Peyer's patch (tissue), 4 donors: ENCODE measurements around the gene NEB. TPM values are rescaled to one million over a fixed set of nuclear protein-coding genes. Genes with fewer than 3 reads are reported as not detected.
"Not testable (repeated sequence)": the region's sequence is repeated elsewhere in the genome, so short reads cannot be mapped to it uniquely, and the experiment has no call there.

ENCODE experiments used
- DNase-seq, 3 donors: peaks; one replicate each; pipeline ENCODE4 v3.0.0-alpha.2; 2017 to 2019
- H3K27ac ChIP-seq, 4 donors: fragments of 200-600 bp; sonication (generic); one replicate each; pipeline ENCODE4 v1.5.1; 2016 to 2019
- H3K27me3 ChIP-seq, 2 donors: fragments of 200-600 bp; sonication (generic); one replicate each; pipeline ENCODE4 v1.5.1; 2019
- H3K36me3 ChIP-seq, 3 donors: fragments of 200-600 bp; sonication (generic); one replicate each; pipeline ENCODE4 v1.5.1; 2016 to 2019
- H3K4me1 ChIP-seq, 4 donors: fragments of 200-600 bp; sonication (generic); one replicate each; pipeline ENCODE4 v1.5.1; 2016 to 2019
- H3K4me3 ChIP-seq, 4 donors: fragments of 200-600 bp; sonication (generic); 1 replicate in 3 of 4; 2 replicates in 1 of 4; pipeline ENCODE4 v1.5.1; 2016 to 2019; ENCODE audit warnings: mild to moderate bottlenecking in 1 of 4
- H3K9me3 ChIP-seq, 4 donors: fragments of 200-600 bp; sonication (generic); one replicate each; pipeline ENCODE4 v1.5.1; 2016 to 2019; ENCODE audit warnings: mild to moderate bottlenecking in 1 of 4
- CTCF ChIP-seq, 6 experiments: fragments of 450-650 bp in 4 of 6; fragments of 200-600 bp in 2 of 6; sonication (generic) in 1 of 6; IDR thresholded peaks; one replicate each; pipeline ENCODE4 v1.5.1; 2017 to 2019; ENCODE audit warnings: antibody characterized with exemption in 6 of 6, mild to moderate bottlenecking in 3 of 6, moderate library complexity in 1 of 6
- POLR2A ChIP-seq, 2 donors: fragments of 450-650 bp; IDR thresholded peaks; one replicate each; pipeline ENCODE4 v1.5.1; 2017; ENCODE audit warnings: antibody characterized with exemption in 2 of 2, mild to moderate bottlenecking in 2 of 2, moderate library complexity in 2 of 2
- total RNA-seq, 4 donors: library from RNA; depleted of rRNA; stranded (reverse); fragments of >200 nt; gene quantifications; one replicate each; pipeline ENCODE4 v1.1.0, GENCODE V29; 2016

NEB gene
- total RNA-seq, 4 donors from 2014 or later = 2.7 to 5.1 (median 4.2) TPM

GRCh38 chr2:151757861-151758260 lies 23.6 kb upstream of the NEB start:
- H3K4me3 ChIP-seq = no peak overlapping the region
- H3K4me1 ChIP-seq = no peaks in the 10 kb centered on the region
- no peaks in the 10 kb centered on the region for H3K9me3 ChIP-seq
- DNase-seq = no peak
- no peak overlapping the region for H3K27ac ChIP-seq
- H3K27me3 ChIP-seq = no peaks in the 10 kb centered on the region
- TF ChIP-seq CTCF (IDR thresholded peaks at IDR 0.05) = no peak
- no peaks in the 10 kb centered on the region for H3K36me3 ChIP-seq

GRCh38 chr2:151756820-151757219 lies 22.5 kb upstream of the NEB start:
- Histone ChIP-seq H3K4me3 (no peak overlapping the region), H3K4me1 (no peaks in the 10 kb centered on the region)
- TF ChIP-seq POLR2A (IDR thresholded peaks at IDR 0.05) (no peak), CTCF (IDR thresholded peaks at IDR 0.05) (no peak)

GRCh38 chr2:151754253-151754897 lies 20.1 kb upstream of the NEB start:
- Histone ChIP-seq H3K36me3 (no peaks in the 10 kb centered on the region), H3K4me3 (no peak overlapping the region), H3K27ac (no peak overlapping the region), H3K27me3 (no peaks in the 10 kb centered on the region), H3K9me3 (no peaks in the 10 kb centered on the region), H3K4me1 (no peaks in the 10 kb centered on the region)
- no peak for TF ChIP-seq POLR2A (IDR thresholded peaks at IDR 0.05)
- TF ChIP-seq CTCF (IDR thresholded peaks at IDR 0.05) = no peak
- no peak for DNase-seq

More at GRCh38 chr2:151756820-151757219, 22.5 kb upstream of the NEB start:
- no peak overlapping the region for H3K27ac ChIP-seq
- no peaks in the 10 kb centered on the region for H3K9me3 ChIP-seq
- H3K27me3 ChIP-seq = no peaks in the 10 kb centered on the region
- no peaks in the 10 kb centered on the region for H3K36me3 ChIP-seq
- no peak for DNase-seq

DNA sequence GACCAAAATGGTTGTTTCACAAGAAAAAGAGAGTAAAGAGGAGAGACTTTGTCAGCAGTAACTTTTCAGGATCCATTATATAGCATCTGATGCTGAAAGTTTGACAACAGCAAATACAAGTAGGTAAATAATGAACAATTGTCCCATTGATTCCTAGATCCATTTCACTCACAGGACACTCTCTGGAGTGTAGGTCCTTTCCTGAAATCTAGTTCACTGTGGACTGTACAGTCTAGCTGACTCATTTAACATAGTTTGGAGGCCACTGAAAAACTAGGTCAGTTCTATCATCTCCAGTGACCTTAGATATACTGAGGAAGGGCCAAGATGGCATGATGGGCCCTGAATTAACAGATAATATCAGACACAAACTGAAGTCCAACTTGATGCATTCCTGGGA lies 19.3 kb upstream of the NEB start:
- Histone ChIP-seq H3K4me1 (no peaks in the 10 kb centered on the region), H3K9me3 (no peaks in the 10 kb centered on the region), H3K27ac (no peak overlapping the region), H3K4me3 (no peak overlapping the region), H3K36me3 (no peaks in the 10 kb centered on the region), H3K27me3 (no peaks in the 10 kb centered on the region)
- DNase-seq = no peak
- TF ChIP-seq CTCF (IDR thresholded peaks at IDR 0.05) = no peak
- TF ChIP-seq POLR2A (IDR thresholded peaks at IDR 0.05) = no peak

- H3K4me3 ChIP-seq, H3K27me3 ChIP-seq, H3K36me3 ChIP-seq, DNase-seq, H3K4me1 ChIP-seq, H3K9me3 ChIP-seq, H3K27ac ChIP-seq: not testable (repeated sequence)
Observed at GRCh38 chr2:151745261-151745660, 11.0 kb upstream of the NEB start.

- Histone ChIP-seq H3K4me3 (no peak overlapping the region), H3K4me1 (no peaks in the 10 kb centered on the region), H3K27me3 (no peaks in the 10 kb centered on the region), H3K27ac (no peak overlapping the region), H3K36me3 (no peaks in the 10 kb centered on the region), H3K9me3 (no peaks in the 10 kb centered on the region)
- DNase-seq = no peak
- no peak for TF ChIP-seq CTCF (IDR thresholded peaks at IDR 0.05)
- TF ChIP-seq POLR2A (IDR thresholded peaks at IDR 0.05) = no peak
Observed at GRCh38 chr2:151730262-151730975, 3.9 kb downstream of the NEB start.
